A673 (cell line): ENCODE measurements around the gene ISG20L2. TPM values are rescaled to one million over a fixed set of nuclear protein-coding genes. Genes with fewer than 3 reads are reported as not detected.

Experiments used
- BruUV-seq: library from RNA; stranded (reverse); fragments of 400-500 nt; replicated peaks from 2 replicates; lab custom pipeline; 2021; lab: Mats Ljungman, UMichigan
- CTCF ChIA-PET: fragments of 300-600 bp; sonication (Branson Sonifier 250); formaldehyde crosslinking; loops from one replicate; lab custom pipeline; 2022; ENCODE audit warnings: antibody characterized with exemption; lab: Charles Lee
- POLR2A ChIA-PET: fragments of 300-600 bp; sonication (Branson Sonifier 250); formaldehyde crosslinking; loops from one replicate; lab custom pipeline; 2022; ENCODE audit warnings: antibody characterized with exemption; ENCODE audit not compliant: low non-redundant PET; lab: Charles Lee
- DNase-seq: peaks from one replicate; pipeline ENCODE4 v3.0.0-alpha.2; 2015; ENCODE audit warnings: low spot score
- H3K27ac ChIP-seq: fragments of 200-600 bp; sonication (generic); 2 replicates; pipeline ENCODE4 v1.5.1; 2016; ENCODE audit warnings: mixed run types, low read depth, mild to moderate bottlenecking, mixed read lengths, antibody characterized with exemption, low read length; ENCODE audit not compliant: poor library complexity, severe bottlenecking
- H3K27me3 ChIP-seq: fragments of 200-600 bp; sonication (generic); replicated peaks from 2 replicates; pipeline ENCODE4 v1.6.1; 2017; ENCODE audit warnings: mixed run types, low read depth, mild to moderate bottlenecking, mixed read lengths, antibody characterized with exemption, low read length; ENCODE audit not compliant: insufficient read depth, poor library complexity
- H3K36me3 ChIP-seq: fragments of 200-600 bp; sonication (generic); 2 replicates; pipeline ENCODE4 v1.6.1; 2016; ENCODE audit warnings: mixed run types, mild to moderate bottlenecking, mixed read lengths, antibody characterized with exemption, low read length; ENCODE audit not compliant: insufficient read depth, poor library complexity, severe bottlenecking
- H3K4me1 ChIP-seq: fragments of 200-600 bp; sonication (generic); 2 replicates; pipeline ENCODE4 v1.6.1; 2017; ENCODE audit warnings: mixed run types, mild to moderate bottlenecking, mixed read lengths, antibody characterized with exemption, low read length; ENCODE audit not compliant: insufficient read depth, poor library complexity, severe bottlenecking
- H3K4me3 ChIP-seq: fragments of 200-600 bp; sonication (generic); 2 replicates; pipeline ENCODE4 v1.5.1; 2016; ENCODE audit warnings: low read depth, mixed run types, mild to moderate bottlenecking, mixed read lengths, low read length; ENCODE audit not compliant: poor library complexity, severe bottlenecking
- H3K9me3 ChIP-seq: fragments of 200-600 bp; sonication (generic); 2 replicates; pipeline ENCODE4 v1.6.1; 2016; ENCODE audit warnings: mixed run types, low read depth, mild to moderate bottlenecking, mixed read lengths, antibody characterized with exemption, low read length; ENCODE audit not compliant: poor library complexity, severe bottlenecking
- EZH2 ChIP-seq: fragments of 200-600 bp; sonication (generic); IDR thresholded peaks from 2 replicates; pipeline ENCODE4 v1.6.1; 2017; ENCODE audit warnings: borderline replicate concordance, low read depth, mild to moderate bottlenecking, mixed read lengths, antibody characterized with exemption, low read length; ENCODE audit not compliant: poor library complexity, severe bottlenecking
- intact Hi-C: fragments of 100-400 bp; cut with micrococcal nuclease; formaldehyde crosslinking; loops from one replicate; pipeline ENCODE4 v1.10.0; 2022; ENCODE audit not compliant: unreplicated experiment
- total RNA-seq: library from RNA; stranded (reverse); gene quantifications from 2 replicates; pipeline ENCODE4 v1.2.3, GENCODE V29; 2021
- TF ChIP-seq, protein P1 (sequence below): fragments of 300-800, 200-600 bp; sonication (generic); conservative IDR thresholded peaks from 2 replicates; pipeline ENCODE4 v1.5.1; 2017; ENCODE audit warnings: low read depth, mild to moderate bottlenecking, antibody characterized with exemption, low read length, moderate library complexity, mixed read lengths

Gene ISG20L2
- total RNA-seq, 1 experiment from 2014 or later, result 46.5 TPM

DNA sequence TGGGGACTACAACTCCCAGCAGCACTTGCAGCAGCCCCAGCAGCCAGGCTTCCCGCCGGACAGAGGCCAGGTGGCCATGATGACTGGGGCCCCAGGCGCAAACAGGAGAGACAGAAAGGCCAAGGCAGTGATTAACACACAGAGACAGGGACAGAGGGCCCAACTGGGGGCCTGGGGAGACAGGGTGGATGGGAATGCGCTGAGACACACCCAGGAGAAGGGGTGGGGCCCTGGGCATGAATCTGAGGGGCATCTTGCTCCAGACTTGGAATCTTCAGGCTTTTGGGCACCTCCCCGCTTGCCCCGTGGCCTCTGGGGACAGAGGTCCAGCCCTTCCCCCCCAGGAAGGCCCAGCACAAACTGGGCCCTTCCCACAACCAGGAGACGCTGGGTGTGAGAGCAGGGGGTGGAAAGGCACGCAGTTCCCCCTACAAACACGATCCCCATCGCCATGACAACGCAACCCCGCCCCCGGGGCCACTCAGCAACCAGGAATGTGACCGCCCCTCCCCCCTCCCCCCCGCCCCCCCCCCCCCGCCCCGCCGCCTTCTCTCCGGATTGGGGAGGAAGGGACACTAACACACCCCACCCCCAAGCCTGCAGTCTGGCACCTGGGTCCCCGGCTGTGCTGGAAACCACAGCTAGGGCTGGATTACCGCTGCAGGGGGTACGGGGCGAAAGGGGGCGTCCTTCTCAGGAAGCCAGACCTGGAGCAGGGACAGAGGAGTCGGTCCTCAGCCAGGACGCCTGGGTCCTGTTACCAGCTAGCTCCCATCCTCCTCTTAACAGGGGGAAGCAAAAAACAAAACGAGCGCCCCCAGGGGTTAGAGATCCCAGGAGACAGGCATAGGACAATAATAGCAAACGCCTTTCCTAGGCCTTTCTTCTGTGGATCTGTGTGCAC lies 18.4 kb upstream of the ISG20L2 start:
- DNase-seq, result peak; percentile 91
- no TSS peak for BruUV-seq
- Histone ChIP-seq H3K4me1 (peaks cover 39% of the 10 kb centered on the region), H3K36me3 (peaks cover 36% of the 10 kb centered on the region), H3K9me3 (no peaks in the 10 kb centered on the region), H3K4me3 (peak overlapping the region; percentile 92), H3K27ac (peak overlapping the region; percentile 98), H3K27me3 (no peaks in the 10 kb centered on the region)
- ChIA-PET CTCF (interaction anchor here (0.6 to 1.3 kb wide), 2 partner anchors 20 to 1423 kb away, joined by 4 to 5 read pairs; partner anchors contain the start of gene PRCC), POLR2A (interaction anchor here (0.5 to 0.6 kb wide), 3 partner anchors 27 to 318 kb away, joined by 3 to 4 read pairs (median 4); no protein-coding TSS in a partner anchor)
- TF ChIP-seq, protein P1, sequence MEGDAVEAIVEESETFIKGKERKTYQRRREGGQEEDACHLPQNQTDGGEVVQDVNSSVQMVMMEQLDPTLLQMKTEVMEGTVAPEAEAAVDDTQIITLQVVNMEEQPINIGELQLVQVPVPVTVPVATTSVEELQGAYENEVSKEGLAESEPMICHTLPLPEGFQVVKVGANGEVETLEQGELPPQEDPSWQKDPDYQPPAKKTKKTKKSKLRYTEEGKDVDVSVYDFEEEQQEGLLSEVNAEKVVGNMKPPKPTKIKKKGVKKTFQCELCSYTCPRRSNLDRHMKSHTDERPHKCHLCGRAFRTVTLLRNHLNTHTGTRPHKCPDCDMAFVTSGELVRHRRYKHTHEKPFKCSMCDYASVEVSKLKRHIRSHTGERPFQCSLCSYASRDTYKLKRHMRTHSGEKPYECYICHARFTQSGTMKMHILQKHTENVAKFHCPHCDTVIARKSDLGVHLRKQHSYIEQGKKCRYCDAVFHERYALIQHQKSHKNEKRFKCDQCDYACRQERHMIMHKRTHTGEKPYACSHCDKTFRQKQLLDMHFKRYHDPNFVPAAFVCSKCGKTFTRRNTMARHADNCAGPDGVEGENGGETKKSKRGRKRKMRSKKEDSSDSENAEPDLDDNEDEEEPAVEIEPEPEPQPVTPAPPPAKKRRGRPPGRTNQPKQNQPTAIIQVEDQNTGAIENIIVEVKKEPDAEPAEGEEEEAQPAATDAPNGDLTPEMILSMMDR, result peak; percentile 55
- TF ChIP-seq EZH2, result no peak
- intact Hi-C loops, result no loop called here

DNA sequence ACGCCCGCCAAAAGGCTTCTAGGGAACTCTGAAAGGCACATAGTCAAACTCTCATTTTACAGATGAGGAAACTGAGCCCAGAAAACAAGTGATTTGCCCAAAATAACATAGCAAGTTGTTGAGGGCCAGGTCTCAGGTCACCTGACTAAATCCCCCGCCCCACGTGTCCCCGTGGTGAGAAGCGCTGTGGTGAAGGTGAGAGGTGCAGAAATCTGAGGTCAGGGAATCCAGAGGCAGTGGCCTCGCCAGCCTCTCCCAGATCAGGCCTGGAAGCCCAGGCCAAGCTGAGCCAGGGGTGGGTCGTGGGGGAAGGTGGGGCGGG lies 17.8 kb upstream of the ISG20L2 start:
- H3K36me3 ChIP-seq, result peaks cover 40% of the 10 kb centered on the region
- peak overlapping the region; percentile 92 for H3K4me3 ChIP-seq
- peak overlapping the region; percentile 90 for H3K27ac ChIP-seq
- peaks cover 39% of the 10 kb centered on the region for H3K4me1 ChIP-seq
- intact Hi-C loops, result no loop called here
- ChIA-PET POLR2A (no interaction called here), CTCF (interaction anchor here (0.6 kb wide), 1 partner anchor 1423 kb away, joined by 5 read pairs; no protein-coding TSS in a partner anchor)
- TF ChIP-seq, protein P1, result no peak
- TF ChIP-seq EZH2, result no peak
- no TSS peak for BruUV-seq
- no peaks in the 10 kb centered on the region for H3K9me3 ChIP-seq
- no peak for DNase-seq
- no peaks in the 10 kb centered on the region for H3K27me3 ChIP-seq

DNA sequence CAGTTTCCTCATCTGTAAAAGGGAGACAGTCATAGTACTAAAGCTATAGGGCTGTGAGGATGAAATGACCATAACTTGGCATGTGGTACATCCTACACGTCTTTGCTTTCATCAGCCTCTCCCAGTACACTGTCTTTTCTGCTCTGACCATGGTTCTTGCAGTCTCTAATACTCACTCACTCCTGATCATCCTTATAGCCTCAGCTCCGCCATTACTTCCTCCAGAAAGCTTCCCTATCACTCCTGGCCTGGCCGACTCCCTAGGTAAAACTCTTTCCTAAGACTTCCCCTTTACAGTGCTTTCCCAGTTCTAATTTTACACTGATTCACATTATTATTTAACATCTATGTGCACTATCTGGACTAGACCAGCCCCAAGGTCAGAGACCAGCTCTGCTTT lies 17.3 kb upstream of the ISG20L2 start:
- intact Hi-C loops, result no loop called here
- Histone ChIP-seq H3K4me3 (peak overlapping the region; percentile 92), H3K4me1 (peaks cover 39% of the 10 kb centered on the region), H3K27me3 (no peaks in the 10 kb centered on the region), H3K27ac (peak overlapping the region; percentile 90), H3K9me3 (no peaks in the 10 kb centered on the region), H3K36me3 (peaks cover 40% of the 10 kb centered on the region)
- DNase-seq, result no peak
- CTCF ChIA-PET, result no interaction called here
- TF ChIP-seq, protein P1, result no peak
- no peak for TF ChIP-seq EZH2
- POLR2A ChIA-PET, result no interaction called here
- no TSS peak for BruUV-seq
